RWPE2 (cell line): ENCODE measurements around the gene MAP4K5.
"Not testable (repeated sequence)": the region's sequence is repeated elsewhere in the genome, so short reads cannot be mapped to it uniquely, and the experiment has no call there.

ENCODE experiments used
- ATAC-seq: fragments of 200-7000 bp; cut with Tn5 transposase; 3 replicates; pipeline ENCODE4 v1.9.1; 2021; ENCODE audit warnings: low read depth
- DNase-seq: peaks from one replicate; pipeline ENCODE4 v3.0.0-alpha.2; 2020; ENCODE audit warnings: low spot score
- H3K27ac ChIP-seq: fragments of 450-650 bp; 2 replicates; pipeline ENCODE4 v1.5.1; 2017; ENCODE audit warnings: mild to moderate bottlenecking; ENCODE audit not compliant: poor library complexity, severe bottlenecking
- H3K27me3 ChIP-seq: fragments of 250-450 bp; sonication (Bioruptor Pico); 2 replicates; pipeline ENCODE4 v1.5.1; 2021; ENCODE audit warnings: mild to moderate bottlenecking, moderate library complexity; ENCODE audit not compliant: insufficient read depth, poor library complexity, severe bottlenecking
- H3K36me3 ChIP-seq: fragments of 250-450 bp; sonication (Bioruptor Pico); 2 replicates; pipeline ENCODE4 v1.5.1; 2020; ENCODE audit warnings: low read depth, mild to moderate bottlenecking, moderate library complexity
- H3K4me1 ChIP-seq: fragments of 250-450 bp; sonication (Bioruptor Pico); 2 replicates; pipeline ENCODE4 v1.5.1; 2021; ENCODE audit warnings: mild to moderate bottlenecking, moderate library complexity; ENCODE audit not compliant: insufficient read depth, poor library complexity, severe bottlenecking
- H3K4me3 ChIP-seq: fragments of 250-450 bp; sonication (Bioruptor Pico); 2 replicates; pipeline ENCODE4 v1.5.1; 2021; ENCODE audit warnings: mild to moderate bottlenecking, moderate library complexity; ENCODE audit not compliant: severe bottlenecking
- H3K9me3 ChIP-seq: fragments of 250-450 bp; sonication (Bioruptor Pico); 2 replicates; pipeline ENCODE4 v1.5.1; 2021; ENCODE audit warnings: mild to moderate bottlenecking, moderate library complexity; ENCODE audit not compliant: severe bottlenecking
- CTCF ChIP-seq: fragments of 450-650 bp; IDR thresholded peaks from one replicate; pipeline ENCODE4 v1.5.1; 2017; ENCODE audit warnings: mild to moderate bottlenecking, moderate library complexity; ENCODE audit not compliant: poor library complexity, severe bottlenecking

MAP4K5 gene

DNA sequence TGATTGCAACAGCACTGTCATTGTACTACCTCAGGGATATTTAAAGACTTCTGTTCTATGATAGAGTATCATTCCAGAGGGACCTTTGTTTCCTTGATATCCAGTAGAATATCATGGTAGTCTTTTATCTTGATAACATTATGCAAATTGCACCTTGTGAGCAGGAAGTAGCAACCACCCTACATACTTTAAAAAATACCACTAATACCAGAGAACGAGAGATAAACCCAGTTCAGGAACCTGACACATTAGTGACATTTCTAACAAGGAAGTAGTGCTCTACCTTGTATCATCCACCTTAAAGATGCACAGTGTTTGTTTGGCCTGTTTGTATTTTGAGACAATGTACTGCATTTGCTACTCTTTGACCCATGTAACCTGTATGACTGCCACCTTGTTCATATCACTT lies 8.8 kb upstream of the MAP4K5 start:
- Histone ChIP-seq H3K36me3 (no peaks in the 10 kb centered on the region), H3K27ac (no peak overlapping the region), H3K4me3 (no peak overlapping the region), H3K27me3 (no peaks in the 10 kb centered on the region), H3K9me3 (no peaks in the 10 kb centered on the region), H3K4me1 (no peaks in the 10 kb centered on the region)
- DNase-seq, result no peak
- ATAC-seq, result no peak
- no peak for TF ChIP-seq CTCF

DNA sequence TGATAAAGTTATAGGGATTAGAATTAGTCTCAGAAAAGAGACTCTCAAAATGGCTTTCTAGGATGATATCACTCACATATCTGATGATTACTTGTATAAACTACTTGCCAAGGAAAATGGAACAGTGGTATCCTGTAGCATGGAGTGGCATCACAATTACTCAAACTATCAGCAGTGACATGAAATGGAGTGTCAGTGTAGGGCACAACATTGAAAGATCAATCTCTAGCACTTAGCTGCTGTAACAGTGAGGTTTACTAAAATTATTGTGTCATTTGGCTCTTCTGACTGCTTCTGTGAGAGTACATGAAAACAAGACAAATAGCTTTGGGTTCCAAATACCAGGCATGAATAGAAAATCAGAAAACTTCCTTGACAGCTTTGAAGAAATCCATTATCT lies 6.7 kb upstream of the MAP4K5 start:
- Histone ChIP-seq H3K36me3 (no peaks in the 10 kb centered on the region), H3K27ac (no peak overlapping the region), H3K9me3 (no peaks in the 10 kb centered on the region), H3K27me3 (no peaks in the 10 kb centered on the region), H3K4me1 (no peaks in the 10 kb centered on the region), H3K4me3 (no peak overlapping the region)
- DNase-seq (no peak), ATAC-seq (no peak)
- no peak for TF ChIP-seq CTCF

GRCh38 chr14:50538034-50538433 lies 5.7 kb upstream of the MAP4K5 start:
- DNase-seq, H3K4me1 ChIP-seq, H3K4me3 ChIP-seq, H3K27ac ChIP-seq, ATAC-seq, H3K9me3 ChIP-seq, H3K36me3 ChIP-seq, H3K27me3 ChIP-seq: not testable (repeated sequence)

GRCh38 chr14:50534997-50535396 lies 2.6 kb upstream of the MAP4K5 start:
- ATAC-seq (no peak), DNase-seq (no peak)
- peaks cover 3% of the 10 kb centered on the region for H3K4me1 ChIP-seq
- no peak overlapping the region for H3K4me3 ChIP-seq
- H3K27me3 ChIP-seq, result no peaks in the 10 kb centered on the region
- H3K9me3 ChIP-seq, result no peaks in the 10 kb centered on the region
- H3K27ac ChIP-seq, result no peak overlapping the region
- TF ChIP-seq CTCF, result no peak
- H3K36me3 ChIP-seq, result peaks cover under 1% of the 10 kb centered on the region; the same call in 1 of the 2 replicates

DNA sequence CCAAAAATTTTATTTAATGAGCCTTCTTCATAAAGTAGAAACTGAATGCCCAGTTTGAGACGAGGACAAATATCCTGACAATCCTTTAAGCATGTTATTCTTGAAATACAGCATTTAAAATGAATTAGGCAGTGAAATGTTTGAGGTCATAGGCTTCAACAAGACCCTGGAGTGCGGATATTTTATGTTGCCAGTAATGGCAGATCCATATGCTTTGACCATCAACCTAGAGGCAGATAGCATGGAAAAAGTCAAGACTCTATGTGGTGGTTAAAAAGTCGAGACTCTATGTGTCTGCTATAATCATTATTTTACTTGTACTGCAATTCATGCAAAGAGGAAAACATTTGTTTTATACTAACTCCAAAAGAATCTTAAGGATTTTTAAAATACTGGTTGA lies 2.0 kb upstream of the MAP4K5 start:
- TF ChIP-seq CTCF, result no peak
- Histone ChIP-seq H3K9me3 (no peaks in the 10 kb centered on the region), H3K27ac (no peak overlapping the region), H3K27me3 (no peaks in the 10 kb centered on the region), H3K36me3 (peaks cover 7% of the 10 kb centered on the region), H3K4me3 (no peak overlapping the region), H3K4me1 (peaks cover 8% of the 10 kb centered on the region)
- ATAC-seq (no peak), DNase-seq (no peak)

- TF ChIP-seq CTCF, result no peak
- Histone ChIP-seq H3K36me3 (peaks cover 13% of the 10 kb centered on the region), H3K4me1 (peaks cover 12% of the 10 kb centered on the region), H3K4me3 (no peak overlapping the region), H3K9me3 (no peaks in the 10 kb centered on the region), H3K27me3 (no peaks in the 10 kb centered on the region), H3K27ac (no peak overlapping the region)
- ATAC-seq (no peak), DNase-seq (no peak)
Measured at GRCh38 chr14:50533806-50534205, 1.4 kb upstream of the MAP4K5 start.
